GM10266 (cell line): ENCODE measurements around the gene TUBGCP3.

Source experiments
- DNase-seq: peaks from one replicate; pipeline ENCODE4 v3.0.0; 2012; ENCODE audit errors: extremely low spot score
- TF ChIP-seq, protein P1 (sequence below): IDR thresholded peaks from 2 replicates; pipeline ENCODE4 v1.5.1; 2012; ENCODE audit warnings: mild to moderate bottlenecking, low read depth; ENCODE audit not compliant: control insufficient read depth, insufficient read depth; ENCODE audit errors: missing control alignments

The TUBGCP3 gene

DNA sequence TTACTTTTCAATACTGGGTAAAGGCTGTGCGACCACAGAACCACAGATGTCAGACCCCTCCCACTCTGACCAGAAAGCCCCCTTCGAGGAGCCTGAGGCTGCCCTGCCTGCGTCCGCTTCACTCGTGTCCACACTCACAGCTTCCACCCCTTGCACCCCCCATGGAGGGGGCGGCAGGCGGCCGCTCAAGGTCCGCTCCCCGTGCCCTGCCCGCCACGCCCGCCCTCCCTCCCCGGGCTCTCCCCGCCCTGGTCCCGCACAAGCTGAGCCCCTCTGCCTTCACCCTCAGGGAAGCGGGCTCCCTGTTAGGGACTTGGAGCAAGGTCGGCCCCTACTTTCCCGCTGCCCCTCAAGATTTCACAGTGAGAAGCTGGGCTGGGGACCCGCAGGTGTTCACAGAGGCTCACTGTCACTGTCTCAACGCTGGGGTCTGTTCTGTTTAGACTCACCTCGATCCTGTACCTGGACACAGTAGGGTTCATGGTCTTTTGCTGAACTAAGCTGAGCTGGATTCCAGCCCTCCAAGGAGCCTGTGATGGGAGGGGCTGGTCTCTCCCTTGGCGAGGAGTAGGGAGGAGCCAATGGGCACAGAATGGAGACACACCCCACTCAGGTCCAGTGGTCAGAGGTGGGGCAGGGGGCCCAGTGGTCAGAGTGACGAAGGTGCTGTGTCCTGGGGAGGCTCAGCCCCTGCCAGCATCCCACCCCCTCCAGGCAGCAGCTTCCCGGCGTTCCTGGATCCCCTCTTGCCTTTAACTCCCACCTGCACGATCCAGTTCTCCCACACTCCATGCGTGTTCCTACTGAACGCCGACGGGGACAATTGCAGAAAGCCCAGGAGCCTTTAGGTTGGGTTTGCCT is 142.3 kb downstream of the TUBGCP3 start:
- DNase-seq, result no peak
- TF ChIP-seq, protein P1, sequence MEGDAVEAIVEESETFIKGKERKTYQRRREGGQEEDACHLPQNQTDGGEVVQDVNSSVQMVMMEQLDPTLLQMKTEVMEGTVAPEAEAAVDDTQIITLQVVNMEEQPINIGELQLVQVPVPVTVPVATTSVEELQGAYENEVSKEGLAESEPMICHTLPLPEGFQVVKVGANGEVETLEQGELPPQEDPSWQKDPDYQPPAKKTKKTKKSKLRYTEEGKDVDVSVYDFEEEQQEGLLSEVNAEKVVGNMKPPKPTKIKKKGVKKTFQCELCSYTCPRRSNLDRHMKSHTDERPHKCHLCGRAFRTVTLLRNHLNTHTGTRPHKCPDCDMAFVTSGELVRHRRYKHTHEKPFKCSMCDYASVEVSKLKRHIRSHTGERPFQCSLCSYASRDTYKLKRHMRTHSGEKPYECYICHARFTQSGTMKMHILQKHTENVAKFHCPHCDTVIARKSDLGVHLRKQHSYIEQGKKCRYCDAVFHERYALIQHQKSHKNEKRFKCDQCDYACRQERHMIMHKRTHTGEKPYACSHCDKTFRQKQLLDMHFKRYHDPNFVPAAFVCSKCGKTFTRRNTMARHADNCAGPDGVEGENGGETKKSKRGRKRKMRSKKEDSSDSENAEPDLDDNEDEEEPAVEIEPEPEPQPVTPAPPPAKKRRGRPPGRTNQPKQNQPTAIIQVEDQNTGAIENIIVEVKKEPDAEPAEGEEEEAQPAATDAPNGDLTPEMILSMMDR, result no peak

DNA sequence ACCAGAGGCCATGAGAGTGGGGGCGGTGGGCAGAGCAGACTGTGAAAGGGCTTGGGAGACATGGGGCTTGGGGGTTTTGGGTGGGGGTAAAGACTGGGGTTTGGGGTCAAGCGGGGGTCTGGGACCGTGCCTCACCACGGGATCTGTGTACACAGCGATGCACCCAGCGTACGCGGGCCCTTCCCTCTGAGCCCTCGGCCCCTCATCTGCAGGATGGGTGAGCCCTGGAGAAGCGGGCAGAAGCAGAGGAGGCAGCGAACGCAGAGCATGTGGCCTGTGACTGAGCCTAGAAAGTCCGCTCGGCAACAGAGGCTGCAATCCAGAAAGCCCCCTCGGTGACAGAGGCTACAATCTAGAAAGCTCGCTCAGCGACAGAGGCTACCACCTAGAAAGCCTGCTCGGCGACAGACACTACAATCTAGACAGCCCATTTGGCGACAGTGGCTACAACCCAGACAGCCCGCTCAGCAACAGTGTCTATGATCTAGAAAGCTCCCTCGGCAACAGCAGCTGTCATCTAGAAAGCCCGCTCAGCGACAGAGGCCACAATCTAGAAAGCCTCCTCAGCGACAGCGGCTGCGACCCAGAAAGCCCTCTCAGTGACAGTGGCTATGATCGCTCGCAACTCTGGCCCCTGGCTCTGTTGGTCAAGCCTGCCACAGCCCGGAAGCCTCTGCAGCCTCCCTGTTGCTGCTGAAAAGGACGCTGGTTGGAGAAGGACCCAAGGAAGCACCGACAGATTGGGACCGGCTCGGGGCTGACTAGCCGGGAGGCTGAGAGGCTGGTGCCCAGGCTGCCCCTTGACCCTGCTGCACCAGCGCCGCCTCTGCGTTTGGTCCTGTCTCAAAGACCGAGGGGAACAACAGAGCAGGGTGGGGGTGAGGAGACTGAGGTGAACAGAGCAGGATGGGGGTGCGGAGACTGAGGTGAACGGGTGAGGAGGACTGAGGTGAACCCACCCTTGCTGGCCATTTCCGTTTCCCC is 143.2 kb downstream of the TUBGCP3 start:
- TF ChIP-seq, protein P1, result no peak
- no peak for DNase-seq

DNA sequence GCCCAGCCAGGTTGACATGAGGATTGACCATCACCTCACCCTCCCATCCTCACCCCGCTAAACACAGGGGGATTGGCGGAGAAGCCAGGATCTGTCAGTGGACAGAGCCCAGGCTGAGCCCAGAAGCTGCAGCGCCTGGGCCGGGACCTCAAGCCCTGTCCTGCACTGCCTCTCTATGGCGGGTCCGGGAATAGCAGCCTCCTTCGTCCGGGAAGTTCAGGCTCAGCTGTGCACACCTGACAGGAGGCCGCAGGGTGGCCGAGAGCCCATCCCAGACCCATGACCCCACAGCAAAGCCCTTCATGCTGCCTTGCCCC is 144.0 kb downstream of the TUBGCP3 start:
- TF ChIP-seq, protein P1, result peak; percentile 93
- DNase-seq, result peak; percentile 84

DNA sequence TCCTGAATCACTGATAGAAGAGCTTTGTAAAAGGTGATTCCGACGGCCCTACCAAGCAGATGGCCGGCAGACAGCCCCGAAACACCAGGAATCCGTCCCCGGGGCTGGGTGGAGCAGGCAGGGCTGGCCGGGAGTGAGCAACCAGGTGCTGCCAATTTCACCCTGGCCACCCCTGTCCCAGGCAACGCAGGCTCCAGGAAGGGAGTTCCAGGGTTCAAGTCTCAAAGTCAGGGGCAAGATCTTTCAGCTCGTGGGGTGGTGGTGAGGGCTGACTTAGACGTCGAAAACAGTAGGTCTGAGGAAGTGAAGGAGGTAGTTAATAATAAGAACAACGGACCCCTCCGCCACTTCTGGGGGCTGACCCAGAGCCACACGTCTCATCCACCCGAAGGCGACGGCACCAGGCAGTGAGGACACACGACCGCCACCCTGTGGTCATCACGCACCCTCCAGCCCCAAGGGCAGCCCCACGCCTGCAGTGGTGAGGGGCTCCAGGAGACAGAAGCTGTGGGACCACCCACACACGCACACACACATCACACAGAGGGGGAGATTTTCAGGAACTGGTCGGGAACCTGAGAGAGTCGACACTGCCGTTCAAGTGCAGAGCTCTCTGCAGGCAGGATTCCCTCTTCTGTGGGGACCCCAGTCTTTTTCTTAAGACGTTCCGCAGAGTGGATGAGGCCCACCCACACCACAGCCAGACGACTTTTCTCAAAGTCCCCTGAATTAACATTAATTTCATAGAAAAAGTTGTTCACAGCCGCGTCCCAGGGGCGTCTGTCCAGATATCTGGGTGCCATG is 144.6 kb downstream of the TUBGCP3 start:
- peak; percentile 52 for DNase-seq
- TF ChIP-seq, protein P1, result peak; percentile 48

DNA sequence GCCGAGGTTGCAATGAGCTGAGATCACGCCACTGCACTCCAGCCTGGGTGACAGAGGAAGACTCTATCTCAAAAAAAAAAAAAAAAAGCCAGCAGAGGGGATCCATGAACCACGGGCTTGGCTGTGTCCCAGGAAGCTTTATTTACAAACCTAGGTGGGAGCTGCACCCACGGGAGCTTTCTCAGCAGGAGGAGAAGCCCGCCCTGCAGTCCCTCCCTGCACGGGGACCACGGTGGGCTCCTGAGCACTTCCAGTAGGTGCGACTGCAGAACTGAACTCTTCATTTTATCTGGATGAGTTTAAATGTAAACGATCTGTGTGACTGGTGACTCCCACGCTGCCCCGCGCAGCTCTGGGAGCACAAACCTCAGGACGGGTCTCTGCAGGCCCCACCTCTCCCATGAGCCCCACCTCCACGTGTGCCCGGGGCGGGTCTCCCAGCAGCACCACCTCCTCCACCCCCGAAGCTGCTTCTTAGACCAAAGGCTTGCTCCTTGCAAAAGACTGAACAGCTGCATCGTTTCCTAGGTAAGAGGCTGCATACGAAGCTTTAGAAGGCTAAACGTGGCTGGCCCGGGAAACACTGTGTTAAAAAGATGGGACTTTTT is 145.4 kb downstream of the TUBGCP3 start:
- DNase-seq, result no peak
- TF ChIP-seq, protein P1, result no peak

DNA sequence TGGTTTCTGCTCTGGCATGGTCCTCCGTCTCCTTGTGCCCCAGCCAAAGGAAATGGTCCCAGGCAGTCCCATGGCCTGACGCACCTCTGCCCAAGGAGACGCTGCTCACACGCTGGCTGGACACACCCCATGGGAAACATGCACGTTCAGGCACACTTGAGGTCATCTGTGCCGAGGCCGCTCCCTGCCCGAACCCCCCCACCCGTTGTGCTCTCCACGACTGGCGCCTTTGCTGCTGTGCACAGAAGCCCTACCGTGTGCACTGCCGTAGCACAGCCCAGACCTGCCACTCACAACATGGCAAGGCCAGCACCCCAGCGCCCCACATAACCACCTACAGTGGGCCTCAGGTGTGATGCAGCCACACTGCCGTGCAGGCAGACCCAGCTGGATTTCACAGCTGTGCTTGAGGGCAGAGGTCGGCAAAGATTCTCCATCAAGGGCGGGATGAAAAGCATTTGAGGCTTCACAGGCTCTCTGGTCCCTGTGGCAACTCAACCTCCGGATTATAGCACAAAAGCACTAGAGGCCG is 146.1 kb downstream of the TUBGCP3 start:
- DNase-seq, result no peak

More for the DNA sequence above, 146.1 kb downstream of the TUBGCP3 start:
- TF ChIP-seq, protein P1, result no peak
